Fibroblast of lung (primary cell): ENCODE data around the gene RAD18.

Experiments
- EZH2 ChIP-seq: IDR thresholded peaks from 2 replicates; pipeline ENCODE4 v1.5.1; 2012; ENCODE audit warnings: low read length, control low read depth, mild to moderate bottlenecking; ENCODE audit errors: missing control alignments
- TF ChIP-seq, protein P1 (sequence below), 2 donors: IDR thresholded peaks in 1 of 2; conservative IDR thresholded peaks in 1 of 2; 1 replicate in 1 of 2; 2 replicates in 1 of 2; pipeline ENCODE4 v1.5.1; 2011 to 2012; ENCODE audit warnings: low read length in 2 of 2, control low read depth in 1 of 2, inconsistent platforms in 1 of 2, low read depth in 1 of 2, mild to moderate bottlenecking in 1 of 2

DNA sequence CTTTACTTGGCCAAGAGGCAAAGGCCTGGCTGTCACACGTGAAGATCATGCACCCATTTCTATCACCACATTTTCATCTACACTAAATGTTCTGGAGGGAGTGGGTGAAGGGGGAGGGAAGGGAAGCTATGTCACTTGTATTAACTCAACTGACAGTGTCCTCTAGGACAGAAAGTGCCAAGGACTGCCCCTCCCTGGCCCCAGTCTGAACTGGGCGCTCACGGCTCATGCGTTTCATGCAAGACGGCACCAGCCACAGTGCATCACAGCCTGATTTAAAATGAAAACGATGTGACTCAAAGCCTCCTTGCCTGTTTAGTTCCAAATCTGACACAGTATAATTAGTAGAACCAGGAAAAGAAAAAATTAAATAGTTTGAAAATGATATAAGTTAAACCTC, 20.8 kb upstream of the RAD18 start:
- TF ChIP-seq, protein P1, sequence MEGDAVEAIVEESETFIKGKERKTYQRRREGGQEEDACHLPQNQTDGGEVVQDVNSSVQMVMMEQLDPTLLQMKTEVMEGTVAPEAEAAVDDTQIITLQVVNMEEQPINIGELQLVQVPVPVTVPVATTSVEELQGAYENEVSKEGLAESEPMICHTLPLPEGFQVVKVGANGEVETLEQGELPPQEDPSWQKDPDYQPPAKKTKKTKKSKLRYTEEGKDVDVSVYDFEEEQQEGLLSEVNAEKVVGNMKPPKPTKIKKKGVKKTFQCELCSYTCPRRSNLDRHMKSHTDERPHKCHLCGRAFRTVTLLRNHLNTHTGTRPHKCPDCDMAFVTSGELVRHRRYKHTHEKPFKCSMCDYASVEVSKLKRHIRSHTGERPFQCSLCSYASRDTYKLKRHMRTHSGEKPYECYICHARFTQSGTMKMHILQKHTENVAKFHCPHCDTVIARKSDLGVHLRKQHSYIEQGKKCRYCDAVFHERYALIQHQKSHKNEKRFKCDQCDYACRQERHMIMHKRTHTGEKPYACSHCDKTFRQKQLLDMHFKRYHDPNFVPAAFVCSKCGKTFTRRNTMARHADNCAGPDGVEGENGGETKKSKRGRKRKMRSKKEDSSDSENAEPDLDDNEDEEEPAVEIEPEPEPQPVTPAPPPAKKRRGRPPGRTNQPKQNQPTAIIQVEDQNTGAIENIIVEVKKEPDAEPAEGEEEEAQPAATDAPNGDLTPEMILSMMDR (conservative IDR thresholded peaks at IDR 0.05 in 1 of 2, IDR thresholded peaks at IDR 0.05 in 1 of 2; ENCODE audit: low read depth in 1 of 2, low read length in 2 of 2) = no peak
- TF ChIP-seq EZH2 = no peak
